GM18508 (cell line): ENCODE data around the gene MYBBP1A.
A peak's percentile ranks its signal among the peaks of the same experiment; 100 is the strongest.
"Not testable (repeated sequence)": the region's sequence is repeated elsewhere in the genome, so short reads cannot be mapped to it uniquely, and the experiment has no call there.

Experiments used
- ATAC-seq: cut with Tn5 transposase; IDR thresholded peaks from one replicate; pipeline ENCODE4 v1.9.1; 2021; ENCODE audit warnings: moderate number of reproducible peaks; ENCODE audit not compliant: insufficient read depth, unreplicated experiment

MYBBP1A gene

GRCh38 chr17:4554997-4555799 is at the start of gene MYBBP1A:
TSS of gene MYBBP1A (minus strand) at chr17:4555384. CDS start at chr17:4555324, 60 bp downstream.
- peak; percentile 47 for ATAC-seq

- ATAC-seq, result not testable (repeated sequence)
Measured at GRCh38 chr17:4604736-4605135, 49.6 kb upstream of the MYBBP1A start.

GRCh38 chr17:4604111-4604644 is 49.0 kb upstream of the MYBBP1A start:
- ATAC-seq, result no peak

GRCh38 chr17:4602041-4602440 is 46.9 kb upstream of the MYBBP1A start:
- no peak for ATAC-seq

GRCh38 chr17:4601326-4601725 is 46.1 kb upstream of the MYBBP1A start:
- ATAC-seq, result no peak

- ATAC-seq, result no peak
Measured at GRCh38 chr17:4600563-4600962, 45.4 kb upstream of the MYBBP1A start.

- ATAC-seq, result no peak
Measured at GRCh38 chr17:4599505-4600281, 44.5 kb upstream of the MYBBP1A start.

GRCh38 chr17:4598776-4599504 is 43.8 kb upstream of the MYBBP1A start:
- ATAC-seq, result no peak

- ATAC-seq, result no peak
Measured at GRCh38 chr17:4597975-4598374, 42.8 kb upstream of the MYBBP1A start.

- ATAC-seq, result no peak
Measured at GRCh38 chr17:4596636-4597380, 41.6 kb upstream of the MYBBP1A start.

GRCh38 chr17:4595685-4596342 is 40.6 kb upstream of the MYBBP1A start:
- not testable (repeated sequence) for ATAC-seq

GRCh38 chr17:4594931-4595684 is 39.9 kb upstream of the MYBBP1A start:
- no peak for ATAC-seq

GRCh38 chr17:4594406-4594805 is 39.2 kb upstream of the MYBBP1A start:
- no peak for ATAC-seq

- no peak for ATAC-seq
Measured at GRCh38 chr17:4593021-4593421, 37.8 kb upstream of the MYBBP1A start.

GRCh38 chr17:4592240-4593005 is 37.2 kb upstream of the MYBBP1A start:
- no peak for ATAC-seq

GRCh38 chr17:4591529-4591928 is 36.3 kb upstream of the MYBBP1A start:
- no peak for ATAC-seq

GRCh38 chr17:4590981-4591453 is 35.8 kb upstream of the MYBBP1A start:
- no peak for ATAC-seq

- not testable (repeated sequence) for ATAC-seq
Measured at GRCh38 chr17:4590042-4590441, 34.9 kb upstream of the MYBBP1A start.
